ENCODE data around the gene IP6K3.

GRCh38 chr6:33705268-33705885, 41.3 kb downstream of the IP6K3 start:
- no peak for TF ChIP-seq CTCF (optimal IDR thresholded peaks at IDR 0.05 in 1 of 3, IDR thresholded peaks at IDR 0.05 in 1 of 3, conservative IDR thresholded peaks at IDR 0.05 in 1 of 3; ENCODE audit: extremely low read depth in 1 of 3, insufficient read depth in 2 of 3, low read length in 3 of 3)
- no peak for TF ChIP-seq EZH2 (IDR thresholded peaks at IDR 0.05; ENCODE audit: low read length)

Measured in keratinocyte (primary cell).